NCI-H2196 (cell line): ENCODE measurements around the gene PCGF1.

Source experiments
- DNase-seq: peaks from one replicate; lab custom pipeline; 2025; ENCODE audit not compliant: unreplicated experiment; lab: John Stamatoyannopoulos, UW

The PCGF1 gene

GRCh38 chr2:74507145-74507925 lies at the start of gene PCGF1:
Gene PCGF1, minus strand, starts transcription at chr2:74507695. Its CDS starts 27 bp downstream, at chr2:74507668.
- peak; percentile 90 for DNase-seq

- no peak for DNase-seq
Measured at GRCh38 chr2:74556831-74557370, 49.4 kb upstream of the PCGF1 start.

DNA sequence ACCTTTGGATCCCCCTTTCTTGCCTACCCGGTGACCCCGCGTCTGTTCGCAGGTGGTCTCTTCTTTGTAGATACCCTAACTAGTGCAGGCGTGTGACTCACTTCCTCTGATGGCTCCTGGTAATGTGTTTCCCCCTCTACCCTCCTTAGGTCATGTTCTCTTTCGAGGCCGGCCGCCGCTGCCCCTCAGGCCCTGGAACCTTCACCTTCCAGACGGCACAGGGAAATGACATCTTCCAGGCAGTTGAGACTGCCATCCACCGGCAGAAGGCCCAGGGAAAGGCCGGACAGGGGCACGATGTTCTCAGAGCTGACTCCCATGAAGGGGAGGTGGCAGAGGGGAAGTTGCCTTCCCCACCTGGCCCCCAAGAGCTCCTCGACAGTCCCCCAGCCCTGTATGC lies 48.7 kb upstream of the PCGF1 start:
- no peak for DNase-seq

- DNase-seq: no peak
Measured at GRCh38 chr2:74555610-74556103, 48.2 kb upstream of the PCGF1 start.

DNA sequence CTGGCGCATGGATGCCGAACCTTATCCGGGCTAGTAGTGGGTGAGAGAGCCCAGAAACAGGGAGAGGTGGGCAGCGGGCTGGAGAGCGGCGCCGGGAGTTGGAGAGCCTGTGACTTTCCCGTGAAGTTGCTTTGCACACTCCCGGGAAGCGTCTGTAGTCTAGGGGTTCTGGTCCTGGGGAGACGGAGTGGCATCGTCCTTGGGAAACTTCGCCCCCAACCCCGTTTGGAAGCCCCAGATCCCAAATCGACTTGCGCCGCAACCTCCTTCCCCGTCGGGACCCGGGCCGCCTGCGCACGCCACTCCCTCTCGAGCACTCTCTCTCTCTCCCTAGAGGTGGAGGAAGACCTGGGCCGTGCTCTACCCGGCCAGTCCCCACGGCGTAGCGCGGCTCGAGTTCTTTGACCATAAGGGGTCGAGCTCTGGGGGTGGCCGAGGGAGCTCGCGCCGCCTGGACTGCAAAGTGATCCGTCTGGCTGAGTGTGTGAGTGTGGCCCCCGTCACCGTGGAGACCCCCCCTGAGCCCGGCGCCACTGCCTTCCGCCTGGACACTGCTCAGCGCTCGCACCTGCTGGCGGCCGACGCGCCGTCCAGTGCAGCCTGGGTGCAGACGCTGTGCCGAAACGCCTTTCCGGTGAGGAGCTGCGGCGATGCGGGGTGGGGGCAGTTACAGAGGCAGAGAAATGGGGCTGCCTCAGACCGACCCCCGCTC lies 47.5 kb upstream of the PCGF1 start:
- DNase-seq: no peak

- peak; percentile 52 for DNase-seq
Measured at GRCh38 chr2:74553892-74554819, 46.7 kb upstream of the PCGF1 start, which contains the start of the genes DOK1 and LOXL3. Gene DOK1, plus strand, starts transcription at chr2:74554720. Its CDS starts 35 bp downstream, at chr2:74554755. Gene LOXL3, minus strand, starts transcription at chr2:74553942. Its CDS starts 1,308 bp downstream, at chr2:74552634.

GRCh38 chr2:74552914-74553811 lies 45.7 kb upstream of the PCGF1 start:
- peak; percentile 22 for DNase-seq

DNA sequence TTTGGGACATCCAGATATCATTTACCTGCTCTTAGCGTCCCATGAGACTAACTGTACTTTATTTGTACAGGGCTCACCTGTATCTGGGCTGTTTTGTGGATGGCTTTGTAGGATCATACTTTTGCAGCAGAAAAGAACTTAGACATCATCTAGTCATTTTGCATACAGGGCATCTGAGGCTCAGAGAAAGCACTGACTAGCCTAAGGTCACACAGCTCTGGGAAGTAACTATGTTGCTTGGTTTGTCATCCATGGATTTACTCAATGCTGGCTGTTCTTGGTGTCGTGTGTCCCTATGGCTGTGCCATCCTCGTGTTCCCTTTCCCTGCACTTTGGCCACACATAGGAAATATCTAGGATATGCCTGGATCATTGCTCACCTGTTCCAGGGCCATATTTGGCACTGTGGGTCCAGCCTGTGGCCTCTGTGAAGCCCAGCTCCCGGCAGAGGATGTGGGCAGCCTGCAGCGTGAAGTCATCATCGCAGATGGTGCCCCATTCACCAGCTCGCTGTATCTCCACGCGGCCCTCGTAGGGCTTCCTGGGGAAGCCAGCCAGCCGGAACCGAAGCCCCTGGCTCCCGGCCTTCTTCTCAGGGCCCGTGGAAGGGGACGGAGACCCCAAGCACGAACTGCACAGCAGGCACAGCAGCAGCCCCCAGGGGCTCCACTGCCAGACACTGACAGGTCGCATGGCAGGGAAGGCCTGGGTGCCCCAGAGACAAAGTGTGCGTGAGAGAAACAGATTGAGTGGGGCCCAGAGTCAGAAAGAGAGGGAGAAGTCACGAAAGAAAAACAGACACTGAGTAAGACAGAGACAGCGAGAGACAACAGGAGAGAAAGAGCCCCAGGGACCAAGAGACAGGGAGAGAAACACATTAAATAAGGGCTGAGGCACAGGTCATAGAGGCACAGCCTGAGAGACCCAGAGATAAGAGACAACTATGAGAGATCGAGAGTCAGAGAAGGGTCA lies 44.7 kb upstream of the PCGF1 start:
- DNase-seq: no peak

- DNase-seq: no peak
Measured at GRCh38 chr2:74551530-74551929, 44.0 kb upstream of the PCGF1 start.

- DNase-seq: no peak
Measured at GRCh38 chr2:74550231-74550630, 42.7 kb upstream of the PCGF1 start.

DNA sequence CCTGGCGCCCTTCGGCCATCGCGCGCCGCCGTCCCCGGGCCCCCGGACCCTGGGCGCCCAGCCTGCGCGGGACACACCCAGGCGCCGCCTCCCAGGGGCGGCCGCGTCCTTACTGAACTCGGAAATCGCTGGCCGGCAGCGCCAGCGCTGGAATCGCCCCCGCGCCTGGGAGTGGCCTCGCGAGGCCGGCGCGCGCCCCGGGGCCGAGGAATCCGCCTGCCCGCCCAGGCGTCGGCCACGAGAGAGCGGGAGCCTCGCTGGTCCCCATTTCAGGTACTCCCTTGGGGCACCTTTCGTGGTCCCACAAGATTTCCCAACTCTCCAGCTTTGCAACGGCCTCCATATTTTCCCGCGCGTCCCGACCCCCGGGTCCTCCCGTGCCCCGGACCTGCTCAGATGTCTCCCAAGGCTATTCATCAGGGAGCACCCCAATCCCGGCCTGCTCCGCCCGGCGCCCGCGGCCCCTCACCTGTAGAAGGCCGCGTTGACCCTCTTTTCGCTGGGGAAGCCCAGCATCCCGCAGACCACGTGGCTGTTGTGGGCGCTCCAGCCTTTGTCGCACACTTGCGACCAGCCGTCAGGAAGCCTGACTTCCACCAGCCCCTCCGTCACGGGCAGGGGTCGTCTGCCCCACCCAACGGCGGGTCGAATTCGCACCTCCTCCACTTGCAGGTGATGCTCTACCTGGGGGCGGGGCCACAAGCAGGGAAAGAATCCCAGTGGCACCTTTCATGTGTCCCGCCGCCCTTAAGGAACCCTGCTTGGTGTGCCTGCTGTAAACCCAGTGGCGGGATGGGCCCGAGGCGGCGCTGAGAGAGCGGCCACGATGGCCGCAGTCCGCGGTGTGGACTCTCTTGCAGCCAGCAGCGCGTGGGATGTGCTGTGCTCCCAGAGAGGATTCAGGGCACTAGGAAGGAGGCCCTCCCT lies 41.7 kb upstream of the PCGF1 start:
- DNase-seq: peak; percentile 46

DNA sequence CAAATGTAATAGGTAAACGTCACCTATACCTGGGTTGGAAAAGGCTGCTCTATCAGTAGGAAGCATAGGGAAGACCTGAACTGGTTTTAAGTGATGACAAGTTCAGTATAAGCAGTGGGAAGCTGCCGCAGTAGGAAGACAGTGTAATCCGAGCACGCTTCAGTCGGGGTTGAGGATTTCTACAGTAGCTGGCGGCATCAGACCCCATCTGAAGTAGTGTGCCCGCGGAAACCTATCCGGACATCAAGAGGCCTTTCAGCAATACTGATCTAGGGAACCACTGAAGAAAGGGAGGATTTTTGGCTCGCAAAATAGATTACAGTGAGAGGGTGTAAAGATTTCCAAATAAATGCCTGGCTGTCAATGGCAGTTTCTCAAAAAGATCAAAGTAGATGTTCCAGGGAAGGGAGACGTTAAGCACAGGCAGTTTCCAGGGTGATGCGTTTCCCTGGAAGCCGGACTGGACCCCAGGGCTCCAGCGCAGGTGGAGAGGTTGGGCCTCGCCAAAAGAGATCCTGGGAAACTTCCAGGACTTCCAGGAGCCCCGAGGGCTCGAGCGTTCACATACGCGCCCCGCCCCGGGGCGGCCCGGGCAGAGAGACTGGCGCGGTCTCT lies 40.9 kb upstream of the PCGF1 start:
- no peak for DNase-seq

DNA sequence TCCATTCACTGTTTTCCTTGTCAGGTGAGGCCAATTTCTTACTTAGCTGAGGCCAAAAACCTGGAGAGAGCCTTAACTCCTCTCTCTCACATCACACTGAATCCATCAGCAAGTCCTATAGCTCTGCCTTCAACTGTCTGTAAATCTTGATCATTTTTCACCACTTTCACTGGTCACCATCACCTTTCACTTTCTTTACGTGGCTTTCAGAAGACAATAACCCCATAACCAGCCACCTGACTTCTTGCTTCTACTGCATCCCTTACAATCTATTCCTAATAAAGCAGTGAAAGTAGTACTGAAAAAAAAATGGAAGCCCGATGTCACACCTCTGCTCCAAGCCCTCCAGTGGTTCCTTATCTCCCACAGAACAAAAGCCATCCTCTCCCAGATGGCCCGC lies 38.5 kb upstream of the PCGF1 start:
- no peak for DNase-seq

DNA sequence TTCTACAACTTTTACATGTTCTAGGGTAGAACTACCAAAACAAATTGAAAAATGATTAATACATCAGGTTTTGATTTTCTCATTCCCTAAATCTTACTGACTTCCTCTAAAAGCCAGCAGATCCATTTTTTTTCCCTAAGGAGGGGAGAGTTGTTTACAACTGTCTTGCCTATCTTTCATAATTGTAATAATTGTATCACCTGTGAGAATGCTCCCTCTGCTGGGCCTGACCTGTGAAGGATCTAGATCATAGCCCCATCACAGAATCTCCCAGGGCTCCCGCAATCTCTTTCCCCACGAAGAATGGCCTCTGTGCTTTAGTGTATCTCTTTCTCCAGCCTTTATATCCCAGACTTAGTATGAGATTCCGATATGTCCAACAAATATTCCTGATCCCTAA lies 37.1 kb upstream of the PCGF1 start:
- no peak for DNase-seq

DNA sequence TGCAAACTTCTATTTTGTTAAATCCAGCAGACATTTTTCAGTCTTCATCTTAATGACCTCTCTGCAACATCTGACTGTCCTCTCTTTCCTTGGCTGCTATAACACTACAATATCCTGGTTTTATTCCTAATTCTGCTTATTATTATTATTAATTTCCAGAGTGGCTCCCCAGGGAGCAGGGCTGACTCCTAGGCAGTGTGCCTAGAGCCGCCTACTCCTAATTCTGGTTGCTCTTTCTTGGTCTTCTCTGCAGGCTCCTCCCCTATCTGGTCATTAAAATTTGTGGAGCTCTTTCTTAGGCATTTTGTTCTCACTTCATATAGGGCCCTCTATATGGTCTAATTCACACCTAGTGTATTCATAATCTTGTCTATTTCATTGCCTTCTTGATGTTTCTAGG lies 35.5 kb upstream of the PCGF1 start:
- DNase-seq: no peak

GRCh38 chr2:74540291-74540690 lies 32.8 kb upstream of the PCGF1 start:
- DNase-seq: no peak

DNA sequence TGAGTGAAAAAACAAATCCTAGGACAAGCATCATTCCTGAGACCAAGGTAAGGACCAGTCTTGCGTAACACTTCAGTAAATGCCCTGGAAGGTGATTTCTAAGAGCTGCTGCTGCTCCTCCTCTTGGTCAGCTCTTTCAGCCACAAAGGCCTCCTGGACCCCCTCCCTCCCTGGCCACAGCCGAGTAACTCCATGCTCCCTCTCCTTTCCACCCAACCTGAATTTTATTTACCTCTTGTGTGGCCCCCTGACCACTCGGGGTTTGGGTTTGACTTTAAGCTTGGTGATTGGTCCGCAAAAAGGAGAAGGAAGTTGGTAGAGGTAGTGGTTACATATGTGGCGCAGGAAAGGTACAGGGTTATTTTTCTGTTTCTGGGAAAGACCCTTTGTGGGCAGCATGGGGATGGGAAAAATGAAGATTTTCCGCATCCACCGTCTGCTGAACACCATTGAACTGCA lies 31.4 kb upstream of the PCGF1 start:
- no peak for DNase-seq
